A204.1 (cell line): ENCODE measurements around the gene TRPV5.

Experiments
- FAIRE-seq: peaks from 2 replicates; lab custom pipeline; 2012; peaks lifted over from hg19 to GRCh38; lab: Jason Lieb, UNC

TRPV5 gene

DNA sequence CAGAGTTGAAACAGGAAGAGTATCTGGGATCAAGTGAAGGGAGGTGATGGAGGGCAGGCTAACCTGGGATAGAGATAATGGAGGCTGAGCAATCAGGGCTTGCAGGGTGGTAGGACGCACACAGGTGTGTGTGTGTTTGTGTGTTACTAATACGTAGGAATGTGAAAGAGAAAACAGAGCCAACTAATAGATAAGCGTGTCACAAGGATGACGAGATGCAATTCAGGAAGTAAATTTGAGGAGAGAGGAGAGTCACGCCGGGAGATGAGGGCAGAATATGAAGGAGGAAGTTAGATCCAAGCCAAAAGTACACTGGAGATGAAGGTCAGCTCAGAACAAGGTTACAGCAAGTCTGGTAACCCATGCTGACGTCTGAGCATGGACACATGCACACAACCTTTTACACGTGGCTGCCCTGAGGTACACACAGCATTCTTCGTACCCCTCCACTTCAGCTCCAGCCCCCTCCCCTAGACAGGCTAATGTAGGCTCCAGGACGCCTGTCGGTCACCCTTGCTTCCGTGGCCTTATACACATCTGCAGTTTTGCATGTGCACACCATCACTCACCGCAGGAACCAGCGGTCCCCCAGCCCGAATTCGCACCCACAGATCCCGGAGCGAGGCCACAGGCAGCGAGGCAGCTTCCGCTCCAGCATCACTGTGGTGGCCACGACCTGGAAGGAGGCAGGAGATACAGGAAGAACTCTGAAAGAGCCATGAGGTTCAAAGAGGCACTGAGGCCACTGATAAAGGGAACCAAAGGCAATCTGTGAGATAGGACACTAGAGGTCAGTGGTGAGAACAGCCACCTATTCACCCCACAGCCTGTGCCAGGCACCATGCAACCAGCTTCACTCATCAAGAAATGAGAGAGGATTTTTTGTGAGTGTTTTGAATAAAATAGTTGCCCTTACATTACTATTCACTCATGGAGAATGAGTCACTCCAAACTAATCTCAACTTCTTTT, 24.3 kb downstream of the TRPV5 start:
- FAIRE-seq = no peak

DNA sequence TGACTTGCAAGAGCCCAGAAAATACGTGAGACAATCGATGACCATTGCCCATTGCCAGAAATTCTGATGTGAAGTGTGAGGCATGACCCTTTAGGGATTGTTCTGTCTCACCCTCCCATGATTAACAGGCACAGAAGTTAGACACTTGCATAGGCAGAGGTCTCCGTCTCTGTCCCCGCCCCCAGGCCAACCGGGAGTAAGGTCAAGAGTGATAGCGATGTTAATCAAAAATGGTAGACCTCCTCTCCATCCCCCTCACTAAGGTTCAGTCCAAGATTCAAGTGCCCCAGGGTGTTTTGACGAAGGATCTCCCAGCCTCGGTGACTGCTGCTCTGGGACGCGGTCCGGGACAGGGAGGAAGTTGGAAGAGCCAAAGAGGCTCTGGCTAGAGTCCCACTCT, 25.3 kb downstream of the TRPV5 start:
- FAIRE-seq = no peak

DNA sequence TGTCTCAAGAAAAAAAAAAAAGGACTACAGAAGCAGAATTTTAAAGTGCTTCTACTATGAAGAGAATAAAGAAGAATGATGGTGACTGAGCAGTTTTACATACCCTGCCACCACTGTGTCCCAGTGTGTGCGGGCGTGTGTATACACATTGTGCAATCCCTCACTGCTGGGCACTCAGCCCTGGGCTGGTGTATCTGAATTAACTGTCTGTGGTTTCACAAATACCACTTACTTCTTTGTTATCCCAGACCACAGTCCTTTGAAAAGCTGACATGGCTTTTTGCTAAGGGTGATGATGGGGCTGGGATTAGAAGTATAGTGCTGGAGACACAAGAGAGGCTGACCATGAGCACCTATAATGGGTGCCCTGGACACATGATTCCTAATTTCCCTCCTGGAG, 26.9 kb downstream of the TRPV5 start:
- FAIRE-seq = no peak

DNA sequence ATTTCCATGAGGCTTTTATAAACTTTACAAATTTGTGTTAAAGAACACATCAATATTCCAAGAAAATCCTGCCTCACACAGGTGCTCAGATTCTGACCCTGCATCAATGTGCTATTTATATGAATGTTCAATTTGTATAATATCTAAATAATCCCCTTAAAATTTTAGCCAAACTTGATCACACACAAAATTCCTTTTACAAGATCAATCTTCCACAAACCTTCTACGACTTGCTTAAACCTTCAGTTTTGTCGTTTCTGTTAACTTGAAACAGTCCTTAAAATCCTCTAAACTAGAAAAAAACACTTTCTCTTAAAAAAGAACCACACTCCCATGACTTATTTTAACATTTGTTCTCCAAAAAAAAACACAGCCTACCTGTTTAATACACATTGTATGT, 27.8 kb downstream of the TRPV5 start:
- no peak for FAIRE-seq

DNA sequence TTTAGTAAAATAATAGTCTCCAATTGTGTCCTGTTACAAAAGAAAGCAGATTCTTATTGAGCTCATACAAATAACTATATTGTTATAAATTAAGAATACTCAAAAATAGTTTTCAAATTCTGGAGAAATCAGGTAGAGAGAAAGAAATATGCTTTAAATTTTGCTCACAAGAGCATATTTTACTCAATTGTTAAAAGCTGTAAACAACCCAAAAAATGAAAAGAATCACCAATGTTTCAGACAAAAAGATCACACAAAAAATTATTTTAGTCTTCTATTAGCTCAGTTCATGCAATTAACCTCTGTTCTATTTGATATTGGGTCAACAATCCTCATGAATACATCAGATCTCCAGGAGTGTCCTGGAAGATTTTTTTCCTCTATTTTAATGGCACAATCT, 29.4 kb downstream of the TRPV5 start:
- no peak for FAIRE-seq

DNA sequence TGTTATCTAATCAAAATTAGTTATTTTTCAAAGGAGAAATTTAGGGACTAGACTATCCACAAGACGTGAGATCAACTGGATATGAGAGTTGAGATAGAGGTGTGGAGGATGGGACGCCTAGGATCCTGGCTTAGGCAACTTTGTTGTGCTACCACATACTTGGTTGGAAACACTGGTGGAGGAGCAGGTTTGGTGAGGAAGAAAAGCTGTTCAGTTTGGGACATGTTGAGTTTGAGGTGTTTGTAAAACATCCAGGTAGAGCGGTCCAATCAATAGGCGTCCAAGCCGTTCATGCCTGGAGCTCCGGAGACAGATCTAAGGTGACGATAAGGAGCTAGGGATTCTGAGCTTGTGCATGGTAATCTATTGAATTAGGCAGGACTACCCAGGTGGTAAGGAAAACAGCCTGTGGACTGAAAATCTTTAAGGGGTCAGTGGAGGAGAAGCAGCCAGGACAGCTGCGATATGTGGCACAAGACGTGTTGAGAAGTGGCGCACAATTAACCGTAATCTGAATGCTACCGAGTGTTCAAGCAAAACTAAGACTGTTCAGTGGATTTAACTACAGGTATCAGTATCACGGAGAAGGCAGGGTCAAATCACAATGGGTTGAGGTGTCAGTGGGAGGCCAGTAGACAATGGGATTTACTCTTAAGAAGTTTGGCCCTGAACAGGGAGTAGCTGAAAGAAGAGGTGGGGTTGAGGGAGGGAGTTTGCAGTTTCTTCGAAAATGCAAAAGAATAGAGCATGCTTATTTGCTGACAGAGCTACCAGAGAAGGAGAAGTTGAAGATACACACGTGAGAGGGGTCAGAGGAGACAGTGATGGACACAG, 31.9 kb downstream of the TRPV5 start:
- FAIRE-seq = no peak

DNA sequence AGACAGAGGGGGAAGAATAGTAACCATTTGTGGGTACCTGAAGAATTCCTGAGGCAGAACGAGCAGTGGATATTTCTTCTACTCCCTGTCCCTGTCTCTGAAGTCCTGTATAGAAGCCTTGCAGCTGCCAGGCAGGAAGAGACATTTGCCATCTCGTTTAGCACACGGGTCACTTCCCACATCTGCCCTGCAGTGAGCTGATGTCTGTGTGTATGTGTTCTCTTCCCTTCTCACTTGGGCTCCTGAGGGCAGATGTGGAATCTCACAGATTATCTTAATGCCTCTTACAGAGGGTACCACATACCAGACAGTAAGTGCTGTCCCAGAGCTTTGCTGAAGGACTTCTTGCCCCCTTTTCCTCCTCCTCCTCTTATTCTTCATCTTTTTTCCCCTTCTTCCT, 33.9 kb downstream of the TRPV5 start:
- FAIRE-seq = no peak

DNA sequence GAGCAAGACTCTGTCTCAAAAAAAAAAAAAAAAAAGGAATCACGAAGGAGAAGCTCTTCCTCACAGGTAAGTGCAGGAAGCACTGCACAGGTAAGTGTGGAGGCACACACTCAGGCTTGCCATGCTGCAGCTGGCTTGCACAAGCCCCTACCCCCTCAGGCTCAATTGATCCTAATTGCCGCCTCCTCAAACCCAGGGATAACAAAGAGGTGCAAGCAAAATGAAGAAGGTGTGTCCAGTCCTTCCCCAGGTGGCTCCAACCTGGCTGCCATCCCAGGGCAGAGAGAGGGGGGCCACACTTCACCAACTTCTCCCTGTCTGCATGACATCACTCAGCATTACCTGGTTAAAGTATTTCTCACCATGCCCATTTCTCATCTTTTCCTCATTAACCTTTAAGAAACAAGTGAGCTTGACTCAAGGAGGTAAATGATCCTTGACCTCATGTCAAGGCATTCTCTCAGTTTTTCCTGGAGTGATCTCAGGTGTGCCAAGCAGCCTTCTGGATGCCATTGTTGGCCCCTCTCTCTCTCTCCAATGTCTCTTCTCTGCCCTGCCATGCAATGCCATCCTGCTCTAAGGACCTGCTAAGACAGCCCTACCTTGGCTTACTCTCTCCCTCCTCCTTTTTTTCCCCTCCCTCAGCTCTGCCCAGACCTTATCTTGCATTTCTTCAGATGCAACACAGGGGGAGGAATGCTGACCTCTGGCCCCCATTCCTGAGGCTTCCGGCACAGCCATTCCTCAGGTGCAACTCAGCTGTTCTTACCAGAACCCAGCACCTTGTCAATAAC, 35.0 kb downstream of the TRPV5 start:
- no peak for FAIRE-seq

DNA sequence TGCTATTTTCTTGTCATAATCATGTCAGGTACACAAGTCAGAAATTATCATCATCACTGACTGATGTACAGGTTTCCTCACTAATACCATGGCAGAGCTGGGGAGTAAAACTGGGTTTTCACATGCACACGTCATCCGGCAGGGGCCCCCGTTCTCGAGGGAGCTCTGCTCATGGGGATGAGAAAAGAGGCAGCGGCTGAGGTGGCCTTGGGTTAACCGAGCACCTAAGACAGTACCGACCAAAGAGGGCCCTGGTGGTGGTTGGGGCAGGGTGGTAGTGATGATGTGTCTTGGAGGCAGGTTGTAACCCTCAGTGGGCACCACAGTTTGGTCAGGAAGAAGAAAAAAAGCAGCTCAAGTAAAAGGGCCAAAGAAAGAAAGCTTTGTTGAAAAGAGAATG, 35.9 kb downstream of the TRPV5 start:
- FAIRE-seq = no peak

DNA sequence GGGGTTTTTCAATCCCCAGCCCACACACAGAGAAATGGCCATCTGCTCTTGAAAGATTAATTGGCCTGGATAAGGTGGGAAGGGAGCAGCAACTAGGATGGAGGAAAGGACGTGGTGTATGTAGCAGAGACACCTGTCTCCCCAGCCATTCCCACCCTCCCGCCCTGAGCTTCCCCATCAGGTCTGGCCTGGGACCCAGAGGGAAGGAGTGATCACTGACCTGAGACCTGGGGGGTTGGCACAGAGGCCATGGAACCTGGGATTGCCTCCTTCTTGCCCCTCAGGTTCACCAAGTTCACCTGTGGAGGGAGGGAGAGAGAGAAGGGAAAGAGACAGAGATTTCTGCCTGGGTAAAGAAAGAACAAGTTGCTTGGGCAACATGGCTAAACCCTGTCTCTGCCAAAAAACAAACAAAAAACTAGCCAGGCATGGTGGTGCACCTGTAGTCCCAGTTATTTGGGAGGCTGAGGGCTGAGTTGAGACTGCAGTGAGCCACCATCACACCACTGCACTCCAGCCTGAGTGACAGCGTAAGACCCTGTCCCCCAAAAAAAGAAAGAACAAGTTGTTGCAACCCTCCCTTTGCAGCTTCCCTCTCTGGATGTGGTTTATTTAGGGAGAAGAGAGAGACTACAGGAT, 36.7 kb downstream of the TRPV5 start:
- FAIRE-seq = no peak

DNA sequence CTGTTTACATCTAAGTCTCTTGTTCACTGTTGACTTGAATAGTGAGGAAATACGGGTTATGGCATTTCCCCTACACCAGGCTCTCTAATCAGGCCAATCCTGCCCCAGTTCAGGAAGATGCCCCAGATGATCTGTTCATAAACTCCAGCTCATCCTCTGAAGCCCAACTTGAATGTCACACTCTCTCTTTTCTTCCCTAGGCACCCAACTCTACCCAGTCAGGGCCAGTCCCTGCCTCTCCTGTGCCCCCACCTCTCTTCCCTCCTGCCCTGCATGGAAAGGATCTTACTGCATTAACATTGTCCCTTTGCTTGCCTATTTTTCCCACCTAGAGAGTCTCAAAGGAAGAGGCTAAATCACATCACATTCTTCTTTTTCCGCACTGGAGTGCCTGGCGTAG, 37.4 kb downstream of the TRPV5 start:
- FAIRE-seq = no peak

DNA sequence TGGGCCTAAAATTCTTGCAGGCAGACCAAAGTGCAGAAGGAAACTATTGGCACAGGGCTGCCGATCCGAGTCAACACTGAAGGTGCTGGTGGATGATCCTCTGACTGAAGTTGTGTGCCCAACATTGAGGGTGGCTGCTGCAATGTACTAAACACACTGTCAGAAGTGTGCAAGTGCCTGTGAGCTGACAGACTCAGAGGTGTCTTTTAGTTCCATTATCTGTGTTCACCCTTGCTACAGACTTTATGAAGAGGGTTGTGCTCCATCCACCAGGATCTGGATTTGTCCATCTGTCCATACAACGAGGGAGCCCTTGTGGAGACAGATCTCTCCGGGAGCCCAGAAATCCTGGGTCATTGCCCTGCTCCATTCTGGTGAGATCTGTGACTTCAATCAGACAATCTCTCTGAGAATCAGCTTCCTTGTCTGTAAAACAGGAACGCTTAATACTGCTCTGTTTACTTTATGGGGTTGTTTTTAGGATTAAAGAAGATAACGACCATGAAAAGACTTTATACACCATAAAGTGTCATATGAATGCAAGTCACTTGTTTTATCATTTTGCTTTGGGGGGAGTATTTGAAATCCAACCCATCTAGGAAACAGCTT, 38.5 kb downstream of the TRPV5 start:
- no peak for FAIRE-seq

DNA sequence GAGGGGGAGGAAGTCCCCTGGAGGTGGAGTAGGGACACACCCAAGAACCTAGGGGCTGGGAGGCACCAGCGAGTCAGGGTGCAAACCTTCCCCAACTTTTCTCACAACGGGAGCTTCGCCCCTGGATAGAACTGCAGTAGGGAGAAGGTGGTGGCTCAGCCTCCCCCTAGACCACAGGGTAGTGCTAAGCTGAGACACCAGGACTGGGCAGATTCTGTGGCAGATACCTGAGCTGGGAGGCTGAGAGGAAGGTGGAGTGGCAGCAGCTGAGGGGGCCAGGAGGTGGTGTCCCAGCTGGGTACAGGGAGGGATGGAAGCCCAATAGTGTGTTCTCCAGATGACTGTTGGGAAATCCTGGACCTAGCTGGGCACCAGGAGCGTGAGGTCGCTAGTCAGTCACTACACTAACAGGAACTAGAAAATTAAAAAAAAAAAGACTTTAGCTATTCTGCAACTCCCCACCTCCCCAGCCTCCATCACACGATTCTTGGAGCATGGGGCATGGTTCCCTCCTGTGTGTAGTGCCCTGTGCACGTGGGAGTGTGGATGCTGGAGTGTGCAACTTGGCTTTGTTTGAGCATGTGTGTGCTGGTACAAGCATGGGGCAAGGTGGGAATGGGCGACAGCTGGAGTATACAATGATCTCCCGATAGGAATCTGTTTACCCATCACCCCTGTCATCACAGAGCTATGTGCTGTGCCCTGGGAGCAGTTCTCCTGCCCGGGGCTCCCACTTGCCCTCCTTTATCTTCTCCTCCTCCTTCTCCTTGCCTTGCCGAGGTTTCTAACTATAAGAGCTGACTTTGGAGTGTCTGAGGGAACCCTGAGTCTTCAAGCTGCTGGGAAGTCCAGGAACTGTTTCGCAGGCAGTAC, 39.2 kb downstream of the TRPV5 start:
- FAIRE-seq = no peak

DNA sequence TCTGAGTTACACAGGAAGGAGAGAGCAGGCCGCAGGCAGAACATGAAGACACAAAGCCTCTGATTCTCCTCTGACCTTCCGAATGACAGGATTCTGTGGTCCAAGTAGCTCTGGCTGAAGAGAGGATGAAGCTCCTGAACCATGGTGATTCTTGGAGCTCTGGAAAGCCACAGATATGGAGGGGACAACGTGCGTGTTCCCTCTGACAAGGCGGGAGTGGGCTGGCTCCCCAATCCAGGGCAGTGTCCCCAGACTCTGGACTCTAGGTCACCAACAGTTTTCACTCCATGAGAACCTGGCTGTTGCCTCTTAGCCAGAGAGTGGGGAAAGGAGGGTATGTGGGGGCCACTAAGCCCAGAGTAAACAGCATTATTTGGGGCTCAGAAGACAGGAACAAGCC, 40.6 kb downstream of the TRPV5 start:
- no peak for FAIRE-seq

DNA sequence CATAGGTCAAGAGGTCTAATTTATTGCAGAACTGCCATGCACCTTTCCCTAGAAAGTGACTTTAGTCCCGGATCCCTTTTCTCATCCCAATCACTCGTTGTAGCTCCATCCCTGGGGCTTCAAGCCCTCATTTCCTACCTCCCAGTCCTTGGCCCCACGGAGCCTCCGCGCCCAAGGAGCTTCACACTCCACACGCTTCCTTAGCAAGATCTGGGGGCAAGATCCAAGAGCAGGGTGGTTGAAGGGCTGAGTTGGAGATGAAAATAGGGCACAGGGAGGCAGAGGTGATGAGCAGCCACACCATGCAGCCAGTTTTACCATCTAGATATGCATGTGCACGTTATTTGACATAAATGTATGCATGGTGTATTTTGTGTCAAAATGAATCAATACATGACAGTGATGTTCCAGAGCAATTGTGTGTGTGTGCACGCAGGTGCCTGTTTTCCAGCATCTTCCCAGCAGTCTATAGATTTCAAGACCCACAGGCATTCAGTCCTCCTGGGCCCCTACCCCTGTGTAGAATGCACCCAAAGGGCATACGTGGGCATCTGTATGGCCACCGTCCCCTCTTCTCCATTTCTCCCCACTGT, 42.0 kb downstream of the TRPV5 start:
- FAIRE-seq = no peak

DNA sequence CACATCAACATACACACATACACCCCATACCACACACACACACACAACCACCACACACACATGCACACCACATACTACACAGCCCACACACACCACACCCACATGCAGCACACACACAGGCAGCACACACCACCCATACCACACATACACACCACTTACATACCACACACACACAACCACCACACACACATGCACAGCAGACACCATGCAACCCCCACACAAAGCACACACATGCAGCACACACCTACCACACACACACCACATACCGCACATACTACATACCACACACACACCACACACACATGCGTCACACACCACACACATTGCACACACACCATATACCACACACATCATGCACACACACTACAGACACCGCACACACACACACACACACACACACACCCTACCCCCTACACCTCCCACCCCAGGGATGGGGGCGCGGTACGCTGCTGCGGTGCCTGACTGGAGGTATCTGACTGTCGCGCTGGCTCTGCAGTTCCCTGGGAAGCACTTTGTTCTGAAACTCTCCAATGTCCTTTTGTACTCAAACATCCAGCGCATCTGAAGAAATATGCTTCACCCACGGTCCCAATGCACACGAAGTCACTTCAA, 42.6 kb downstream of the TRPV5 start:
- FAIRE-seq = no peak

DNA sequence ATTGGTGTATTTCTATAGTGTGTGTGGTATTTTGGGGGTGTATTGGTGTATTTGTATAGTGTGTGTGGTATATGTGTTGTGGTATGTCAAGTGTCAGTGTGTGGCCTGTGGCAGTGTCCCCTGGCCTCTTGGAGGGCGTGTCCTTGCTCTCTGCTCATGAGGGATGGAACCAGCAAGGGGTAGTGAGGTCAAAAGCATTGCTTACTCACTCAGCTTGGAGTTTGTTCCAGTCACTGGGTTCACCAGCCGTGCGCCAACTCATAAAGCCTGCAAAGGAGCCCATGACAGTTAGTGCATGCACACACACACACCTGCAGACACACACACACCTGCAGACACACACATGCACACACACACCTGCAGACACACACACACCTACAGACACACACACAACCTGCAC, 43.7 kb downstream of the TRPV5 start:
- FAIRE-seq = no peak

DNA sequence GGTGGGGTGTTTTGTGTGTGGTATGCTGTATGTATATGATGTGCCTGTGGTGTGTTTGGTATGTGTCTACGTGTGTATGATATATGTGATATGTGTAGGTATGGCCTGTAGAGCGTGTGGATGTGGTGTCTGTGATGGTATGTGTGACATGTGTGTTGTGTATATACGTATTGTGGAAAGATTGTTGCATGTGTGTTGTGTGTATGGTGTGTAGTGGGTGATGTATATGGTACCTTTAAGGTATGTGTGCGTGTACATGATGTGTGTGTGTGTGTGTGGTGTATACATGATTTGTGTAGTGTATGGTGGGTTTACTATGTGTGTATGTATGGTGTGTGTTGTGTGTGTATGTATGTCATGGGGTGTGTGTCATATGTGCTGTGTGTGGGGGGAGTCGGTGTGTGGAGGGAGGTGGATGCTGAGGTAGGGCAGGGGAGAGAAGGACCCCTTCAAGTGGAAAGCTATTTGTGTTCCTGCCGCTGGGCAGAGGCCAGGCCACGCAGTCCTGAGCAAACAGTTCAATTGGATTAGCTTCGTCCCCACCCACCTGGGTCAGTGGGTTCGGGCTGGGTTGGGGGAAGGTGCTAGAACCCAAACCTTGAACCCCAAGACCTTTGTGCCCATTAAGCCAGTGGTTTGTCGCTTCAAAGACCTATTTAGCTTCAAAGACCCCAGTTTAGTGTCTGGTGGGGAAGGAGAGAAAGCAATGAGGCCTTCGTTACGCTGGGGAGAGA, 46.1 kb downstream of the TRPV5 start:
- FAIRE-seq = no peak

DNA sequence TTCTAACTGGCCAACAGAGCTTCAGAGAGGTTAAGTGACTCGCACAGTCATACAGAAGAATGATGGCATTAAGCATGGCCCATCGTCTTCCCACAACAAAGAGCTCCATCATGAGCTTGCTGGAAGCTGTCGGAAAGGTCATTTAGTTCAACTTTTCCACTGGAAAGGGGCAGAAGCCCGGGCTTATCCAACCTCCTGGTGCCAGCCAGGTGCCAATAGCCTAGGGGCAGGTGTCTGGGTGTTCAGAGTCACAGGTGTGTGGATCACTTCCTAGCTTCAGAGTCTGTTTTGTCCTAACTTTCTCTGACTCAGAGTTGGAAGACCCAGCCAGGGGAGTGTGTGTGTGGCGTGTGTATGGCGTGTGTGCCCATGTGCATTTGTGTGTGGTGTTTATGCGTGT, 46.7 kb downstream of the TRPV5 start:
- FAIRE-seq = no peak
